ENCODE data around the gene PMAIP1. TPM values are rescaled to one million over a fixed set of nuclear protein-coding genes. Genes with fewer than 3 reads are reported as not detected.

PMAIP1 gene
- total RNA-seq, 6 experiments from 2014 or later, result 0.18 to 0.55 (median 0.37) TPM; not detected in 1

DNA sequence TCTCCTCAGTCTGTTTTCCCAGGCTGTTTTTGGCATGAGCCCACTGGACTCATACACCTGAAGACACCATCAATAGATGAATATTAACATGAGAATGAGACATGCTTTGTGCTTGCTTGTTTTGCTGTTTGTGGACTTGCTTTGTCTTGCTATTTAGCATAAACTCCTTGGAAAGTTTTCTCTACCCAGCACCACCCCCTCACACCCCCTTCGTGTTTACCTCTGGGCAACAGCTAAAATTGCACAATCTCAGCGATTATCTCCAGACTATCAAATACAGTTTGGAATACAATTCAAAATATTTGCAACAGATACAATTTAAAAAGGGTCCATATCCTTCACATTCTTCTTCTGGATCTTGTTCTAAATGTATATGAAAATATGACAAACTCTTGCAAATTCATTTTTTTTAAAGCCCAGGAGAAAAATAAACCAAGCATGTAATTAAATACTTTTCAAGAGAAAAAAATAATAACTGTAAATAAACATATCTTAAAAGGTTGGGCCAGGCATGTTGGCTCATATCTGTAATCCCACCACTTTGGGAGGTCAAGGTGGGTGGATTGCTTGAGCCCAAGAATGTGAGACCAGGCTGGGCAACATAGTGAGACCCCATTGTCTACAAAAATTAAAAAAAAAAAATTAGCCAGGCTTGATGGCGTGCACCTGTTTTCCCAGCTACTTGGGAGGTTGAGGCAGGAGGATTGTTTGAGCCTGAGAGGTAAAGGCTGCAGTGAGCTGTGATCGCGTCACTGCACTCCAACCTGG is 32.3 kb upstream of the PMAIP1 start:
- no peak overlapping the region for H3K4me3 ChIP-seq
- H3K9me3 ChIP-seq, result no peaks in the 10 kb centered on the region
- no peaks in the 10 kb centered on the region for H3K27me3 ChIP-seq
- intact Hi-C loops (cut with DNase I), result no loop called here
- TF ChIP-seq POLR2A (IDR thresholded peaks at IDR 0.05), result no peak
- TF ChIP-seq, protein P1, sequence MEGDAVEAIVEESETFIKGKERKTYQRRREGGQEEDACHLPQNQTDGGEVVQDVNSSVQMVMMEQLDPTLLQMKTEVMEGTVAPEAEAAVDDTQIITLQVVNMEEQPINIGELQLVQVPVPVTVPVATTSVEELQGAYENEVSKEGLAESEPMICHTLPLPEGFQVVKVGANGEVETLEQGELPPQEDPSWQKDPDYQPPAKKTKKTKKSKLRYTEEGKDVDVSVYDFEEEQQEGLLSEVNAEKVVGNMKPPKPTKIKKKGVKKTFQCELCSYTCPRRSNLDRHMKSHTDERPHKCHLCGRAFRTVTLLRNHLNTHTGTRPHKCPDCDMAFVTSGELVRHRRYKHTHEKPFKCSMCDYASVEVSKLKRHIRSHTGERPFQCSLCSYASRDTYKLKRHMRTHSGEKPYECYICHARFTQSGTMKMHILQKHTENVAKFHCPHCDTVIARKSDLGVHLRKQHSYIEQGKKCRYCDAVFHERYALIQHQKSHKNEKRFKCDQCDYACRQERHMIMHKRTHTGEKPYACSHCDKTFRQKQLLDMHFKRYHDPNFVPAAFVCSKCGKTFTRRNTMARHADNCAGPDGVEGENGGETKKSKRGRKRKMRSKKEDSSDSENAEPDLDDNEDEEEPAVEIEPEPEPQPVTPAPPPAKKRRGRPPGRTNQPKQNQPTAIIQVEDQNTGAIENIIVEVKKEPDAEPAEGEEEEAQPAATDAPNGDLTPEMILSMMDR (IDR thresholded peaks at IDR 0.05), result no peak
- H3K4me1 ChIP-seq, result peaks cover 0 to 6% (median 0%) of the 10 kb centered on the region in 4 donors
- no peaks in the 10 kb centered on the region for H3K36me3 ChIP-seq
- DNase-seq, result no peak
- no peak overlapping the region for H3K27ac ChIP-seq
- ATAC-seq, result peak in 2 of 4 donors; percentile 60 to 73
- 50% methylated on average over 5 of the region's 5 CpGs for WGBS (ENCODE audit: insufficient coverage, low coverage, low lambda C conversion rate, missing lambda C conversion rate)

DNA sequence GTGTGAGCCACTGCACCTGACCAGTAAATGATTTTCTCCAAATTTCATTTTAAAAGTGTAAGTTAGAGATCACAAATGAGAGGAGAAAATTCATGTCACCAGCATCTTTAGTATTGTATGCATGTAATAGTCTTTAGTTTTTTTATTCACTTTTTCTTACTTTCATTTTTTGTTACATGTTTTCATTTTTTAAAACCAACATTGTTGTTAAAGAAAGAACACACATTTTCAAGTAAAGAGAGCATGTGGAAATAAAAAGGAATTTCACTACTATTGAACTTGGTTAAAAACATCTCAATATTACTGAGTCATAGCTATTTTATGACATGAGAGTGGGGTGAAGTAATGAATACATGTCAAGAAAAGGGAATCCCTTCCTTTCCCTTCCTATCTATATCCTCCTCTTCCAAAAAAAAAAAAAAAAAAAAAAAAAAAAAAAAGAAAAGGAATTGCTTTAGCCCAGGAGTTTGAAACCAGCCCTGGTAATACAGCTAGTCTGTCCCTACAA is 29.1 kb upstream of the PMAIP1 start:
- no peak for TF ChIP-seq POLR2A (IDR thresholded peaks at IDR 0.05)
- TF ChIP-seq, protein P1 (IDR thresholded peaks at IDR 0.05), result no peak
- H3K27me3 ChIP-seq, result no peaks in the 10 kb centered on the region
- intact Hi-C loops (cut with DNase I), result no loop called here
- H3K4me1 ChIP-seq, result peaks cover 0 to 6% (median 0%) of the 10 kb centered on the region in 4 donors
- H3K9me3 ChIP-seq, result no peaks in the 10 kb centered on the region
- ATAC-seq, result no peak
- no peak for DNase-seq
- H3K4me3 ChIP-seq, result no peak overlapping the region
- H3K36me3 ChIP-seq, result no peaks in the 10 kb centered on the region
- no peak overlapping the region for H3K27ac ChIP-seq

DNA sequence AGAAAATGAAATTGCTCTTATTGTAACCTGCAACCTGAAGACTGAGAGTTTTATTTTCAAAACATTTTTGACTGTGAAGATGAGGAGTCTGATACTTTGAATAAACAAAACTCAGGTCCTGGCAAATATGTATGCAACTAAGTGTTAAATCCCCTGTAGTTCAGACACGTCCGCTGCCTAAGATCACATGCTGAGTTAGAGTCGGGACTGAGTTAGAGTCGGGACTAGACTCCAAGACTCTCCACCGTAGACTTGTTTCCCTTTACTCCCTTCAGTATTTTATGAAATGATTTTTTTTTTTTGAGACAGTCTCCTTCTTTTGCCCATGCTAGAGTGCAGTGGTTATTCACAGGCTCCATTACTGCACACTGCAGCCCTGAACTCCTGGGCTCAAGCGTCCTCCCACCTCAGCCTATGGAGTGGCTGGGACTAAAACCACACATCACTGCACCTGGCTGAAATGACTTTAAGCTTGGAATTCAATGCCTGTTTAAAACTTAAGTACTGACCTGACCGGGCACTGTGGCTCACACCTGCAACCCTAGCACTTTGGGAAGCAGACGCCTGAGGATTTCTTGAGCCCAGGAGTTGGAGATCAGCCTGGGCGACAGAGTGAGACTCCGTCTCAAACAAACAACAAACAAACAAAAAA is 28.0 kb upstream of the PMAIP1 start:
- ATAC-seq (no peak), DNase-seq (no peak)
- no peaks in the 10 kb centered on the region for H3K9me3 ChIP-seq
- WGBS (ENCODE audit: insufficient coverage, low coverage, low lambda C conversion rate, missing lambda C conversion rate), result 59% methylated on average over 9 of the region's 10 CpGs
- no peak for TF ChIP-seq POLR2A (IDR thresholded peaks at IDR 0.05)
- TF ChIP-seq, protein P1 (IDR thresholded peaks at IDR 0.05), result no peak
- peaks cover 0 to 6% (median 0%) of the 10 kb centered on the region in 4 donors for H3K4me1 ChIP-seq
- no peaks in the 10 kb centered on the region for H3K36me3 ChIP-seq
- H3K4me3 ChIP-seq, result no peak overlapping the region
- intact Hi-C loops (cut with DNase I), result no loop called here
- H3K27me3 ChIP-seq, result no peaks in the 10 kb centered on the region
- H3K27ac ChIP-seq, result no peak overlapping the region

DNA sequence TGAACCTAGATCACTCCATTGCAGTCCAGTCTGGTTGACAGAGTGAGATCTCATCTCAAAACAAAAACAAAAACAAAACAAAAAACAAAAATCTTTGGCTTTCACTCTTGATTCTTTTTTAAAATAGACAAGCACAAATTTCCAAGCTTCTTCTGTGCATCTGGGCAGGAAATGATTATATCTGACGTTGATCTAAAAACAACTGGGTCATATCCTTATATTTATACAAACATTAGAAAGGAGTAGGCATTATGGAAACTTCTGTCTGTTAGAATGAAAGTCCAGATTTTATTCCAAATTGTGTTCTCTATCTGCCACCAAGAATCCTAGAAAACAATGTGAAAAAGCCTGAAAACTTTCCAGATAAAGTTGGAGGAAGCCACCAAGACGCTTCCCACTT is 26.2 kb upstream of the PMAIP1 start:
- WGBS (ENCODE audit: insufficient coverage, low coverage, low lambda C conversion rate, missing lambda C conversion rate), result 39% methylated on average over 2 of the region's 2 CpGs
- intact Hi-C loops (cut with DNase I), result no loop called here
- no peaks in the 10 kb centered on the region for H3K27me3 ChIP-seq
- H3K4me1 ChIP-seq, result no peaks in the 10 kb centered on the region
- ATAC-seq (no peak), DNase-seq (no peak)
- H3K27ac ChIP-seq, result no peak overlapping the region
- H3K36me3 ChIP-seq, result no peaks in the 10 kb centered on the region
- TF ChIP-seq, protein P1 (IDR thresholded peaks at IDR 0.05), result no peak
- no peak for TF ChIP-seq POLR2A (IDR thresholded peaks at IDR 0.05)
- H3K4me3 ChIP-seq, result no peak overlapping the region
- no peaks in the 10 kb centered on the region for H3K9me3 ChIP-seq
